HG03025 (cell line): Measurements from ENCODE around the gene ASPRV1.
"Not testable (repeated sequence)": the region's sequence is repeated elsewhere in the genome, so short reads cannot be mapped to it uniquely, and the experiment has no call there.

Source experiments
- ATAC-seq: cut with Tn5 transposase; IDR thresholded peaks from one replicate; pipeline ENCODE4 v1.9.1; 2021; ENCODE audit warnings: mild to moderate bottlenecking, moderate library complexity; ENCODE audit not compliant: unreplicated experiment, low FRiP score

The ASPRV1 gene

DNA sequence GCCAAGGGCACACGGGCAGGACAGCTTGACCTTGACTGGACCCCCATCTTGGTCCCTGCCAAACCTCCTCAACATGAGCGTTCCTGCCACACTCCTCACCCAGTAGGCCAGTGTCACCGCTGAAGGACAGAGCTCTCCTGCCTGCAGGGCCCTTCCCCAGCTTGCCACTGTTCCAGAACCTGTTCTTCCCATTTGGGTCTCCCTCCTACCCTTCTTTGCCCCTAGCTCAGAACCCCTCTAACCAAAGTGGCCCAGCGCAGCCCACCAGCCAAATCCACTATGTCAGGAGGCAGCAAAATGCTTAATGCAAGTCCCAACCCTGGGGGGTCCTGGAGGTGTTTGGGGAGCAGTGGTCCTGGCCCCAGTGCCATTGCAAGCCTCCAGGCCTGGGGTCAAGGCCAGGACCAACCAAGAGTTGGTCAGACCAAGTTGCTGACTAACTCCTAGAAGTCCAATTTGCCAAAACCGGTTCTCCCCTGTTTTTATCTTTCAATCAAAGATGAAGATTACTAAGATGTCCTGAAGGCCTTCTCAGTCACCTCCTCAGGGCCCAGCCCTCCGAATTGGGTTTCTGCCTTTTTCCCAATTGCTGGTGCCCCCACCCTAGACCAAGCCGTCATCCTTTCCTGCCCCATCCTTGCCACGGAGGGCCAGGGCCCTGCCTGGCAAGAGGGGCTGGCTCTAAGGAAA lies 4.5 kb upstream of the ASPRV1 start:
- ATAC-seq, result no peak

DNA sequence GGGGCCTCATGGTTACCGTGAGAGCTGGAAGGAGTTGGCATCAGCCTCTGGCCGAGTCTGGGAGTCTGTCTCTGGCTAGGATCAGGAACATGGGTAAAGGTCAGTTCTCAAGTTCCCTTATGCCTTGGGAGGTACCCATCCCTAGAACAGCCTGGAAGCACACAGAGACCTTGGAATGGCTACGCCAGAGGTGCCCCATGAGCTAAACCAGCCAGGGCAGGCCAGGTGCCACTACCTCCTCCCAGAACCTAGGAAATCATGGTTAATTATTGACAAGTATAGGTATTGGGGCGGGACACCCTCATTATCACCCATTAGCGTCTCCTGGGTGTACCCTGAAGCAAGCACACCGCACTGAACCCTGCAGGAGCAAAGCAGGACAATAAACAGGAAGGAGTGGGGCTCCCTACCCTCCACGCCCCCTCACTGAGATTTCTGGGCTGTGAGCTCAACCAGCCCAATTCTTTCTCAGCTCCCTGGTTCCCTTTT lies 3.0 kb upstream of the ASPRV1 start:
- no peak for ATAC-seq

DNA sequence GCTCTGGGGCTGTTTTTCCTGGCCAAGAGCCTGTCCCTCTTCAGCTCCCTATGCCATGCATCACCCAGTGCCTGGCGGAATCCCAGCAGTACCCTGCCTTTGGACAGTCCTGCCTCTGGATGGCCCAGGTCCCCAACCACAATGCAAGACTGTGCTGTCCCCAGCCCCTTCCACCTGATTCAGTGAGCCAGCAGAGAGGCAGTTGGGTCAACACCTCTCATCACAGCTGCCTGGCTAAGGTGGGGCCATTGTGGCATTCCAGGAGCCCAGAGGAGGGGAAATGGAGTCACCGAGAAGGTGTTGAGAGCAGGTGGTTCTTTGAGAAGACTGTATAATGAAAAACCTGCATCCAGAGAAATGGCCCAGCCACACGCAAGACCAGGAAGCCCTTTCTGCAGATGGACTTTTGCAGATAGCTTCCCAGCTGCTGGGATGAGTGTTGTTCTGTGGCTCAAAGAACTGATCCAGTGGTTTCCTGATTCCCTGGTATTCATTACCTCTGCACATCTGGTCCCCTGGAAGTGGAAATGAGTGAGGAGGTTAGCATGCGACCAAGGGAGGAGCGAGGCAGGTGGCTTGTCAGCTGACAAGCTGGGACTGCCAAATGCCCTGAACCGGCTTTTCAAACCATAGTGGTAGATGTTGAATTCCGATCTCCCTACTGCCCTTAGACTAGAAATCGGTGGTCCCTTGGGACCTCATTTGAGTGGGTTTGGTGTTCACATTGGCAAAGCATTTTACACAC lies 1.7 kb upstream of the ASPRV1 start:
- no peak for ATAC-seq

DNA sequence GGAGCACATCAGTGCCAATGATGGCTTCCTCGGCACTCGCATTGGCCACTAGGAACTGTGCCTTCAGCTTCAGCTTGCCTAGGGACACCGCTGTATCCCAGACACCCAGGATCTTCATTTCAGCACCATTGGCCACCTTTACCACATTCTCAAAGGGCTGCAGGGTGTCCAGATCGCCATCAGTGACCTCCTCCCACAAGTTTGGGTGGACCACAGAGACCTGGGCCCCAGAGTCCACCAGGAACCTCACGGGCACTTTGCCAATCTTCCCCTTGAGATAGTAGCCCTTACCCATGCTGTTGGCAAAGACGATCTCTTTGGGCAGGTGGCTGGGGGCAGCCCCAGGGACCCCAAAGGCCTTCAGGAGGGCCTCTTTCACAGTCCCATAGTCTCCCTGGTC lies 610 bp downstream of the ASPRV1 start:
- no peak for ATAC-seq

DNA sequence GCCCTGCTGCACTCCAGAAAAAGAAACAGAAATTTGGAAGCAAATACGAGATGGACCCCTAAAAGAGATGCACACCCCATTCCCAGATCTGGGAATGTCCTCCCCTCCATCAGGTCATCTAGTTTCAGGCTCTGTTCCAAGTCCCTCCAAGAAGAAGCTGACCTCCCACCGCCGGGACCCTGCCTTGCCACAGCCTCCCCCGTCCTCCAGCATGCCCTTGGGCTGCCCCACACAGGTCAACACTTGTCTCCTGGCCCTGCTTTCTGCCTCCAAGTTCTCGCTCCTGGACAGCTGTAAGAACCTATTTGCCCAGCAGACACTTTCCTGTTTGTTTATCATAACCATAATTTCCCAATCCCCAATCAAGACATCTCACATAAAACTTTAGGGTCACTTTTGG lies 2.0 kb downstream of the ASPRV1 start:
- no peak for ATAC-seq

DNA sequence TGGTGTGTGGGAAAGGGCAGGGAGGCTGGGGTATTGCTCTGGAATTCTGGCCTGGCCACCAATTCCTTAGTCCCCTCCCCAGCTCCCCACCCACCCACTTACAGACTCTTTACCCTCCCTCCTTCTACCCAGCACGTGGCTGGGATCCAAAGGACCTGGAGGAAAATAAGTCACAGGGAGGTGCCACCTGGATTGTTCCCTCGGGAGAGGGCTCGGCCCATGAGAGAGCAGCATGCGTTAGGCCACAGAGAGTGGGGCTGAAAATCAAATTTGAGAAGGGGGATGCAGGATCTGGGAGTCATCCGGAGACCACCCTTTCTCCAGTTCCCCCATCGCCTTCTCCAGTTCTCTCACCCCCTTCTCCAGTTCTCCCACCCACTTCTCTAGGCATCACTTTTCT lies 3.0 kb downstream of the ASPRV1 start:
- ATAC-seq, result no peak

DNA sequence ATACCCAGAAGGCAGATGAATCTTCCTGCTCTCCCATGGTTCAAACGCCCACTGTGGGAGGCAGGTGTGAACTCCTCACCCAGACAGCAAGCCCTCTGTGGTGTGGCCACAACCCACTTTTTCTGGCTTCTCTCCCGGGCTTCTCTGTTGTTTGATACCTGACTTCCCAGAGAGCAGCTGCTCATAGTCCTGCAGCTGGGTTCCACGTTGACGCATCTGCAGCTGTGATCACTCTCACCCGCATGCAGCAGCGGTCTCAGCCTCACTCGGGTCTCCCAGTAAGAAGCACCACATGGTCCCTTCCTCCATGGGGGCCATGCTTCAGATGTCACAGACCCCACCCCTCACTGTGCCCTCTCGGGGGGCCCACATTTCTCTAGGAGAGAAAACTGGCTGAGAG lies 3.5 kb downstream of the ASPRV1 start:
- no peak for ATAC-seq

DNA sequence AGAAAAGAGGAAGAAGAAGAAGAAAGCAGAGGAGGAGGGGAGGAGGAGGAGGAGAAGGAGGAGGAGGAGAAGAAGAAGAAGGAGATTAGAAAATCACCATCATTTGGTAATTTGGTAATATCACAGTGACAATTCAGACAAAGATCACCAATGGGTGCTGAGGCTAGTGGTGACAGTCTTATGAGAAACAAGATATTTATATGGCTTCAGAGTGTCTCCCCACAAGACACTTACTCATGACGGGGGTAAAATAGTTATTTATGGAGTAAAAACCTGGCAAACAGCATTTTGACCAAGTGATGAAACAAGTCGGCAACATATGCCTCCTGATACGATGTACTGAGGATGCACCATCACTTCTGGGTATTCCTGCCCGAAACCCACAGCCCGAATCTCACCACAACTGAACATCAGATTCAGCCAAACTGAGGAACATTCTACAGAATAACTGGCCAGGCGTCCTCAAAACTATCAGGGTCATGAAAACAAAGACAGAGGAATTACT lies 4.9 kb downstream of the ASPRV1 start:
- ATAC-seq, result no peak

DNA sequence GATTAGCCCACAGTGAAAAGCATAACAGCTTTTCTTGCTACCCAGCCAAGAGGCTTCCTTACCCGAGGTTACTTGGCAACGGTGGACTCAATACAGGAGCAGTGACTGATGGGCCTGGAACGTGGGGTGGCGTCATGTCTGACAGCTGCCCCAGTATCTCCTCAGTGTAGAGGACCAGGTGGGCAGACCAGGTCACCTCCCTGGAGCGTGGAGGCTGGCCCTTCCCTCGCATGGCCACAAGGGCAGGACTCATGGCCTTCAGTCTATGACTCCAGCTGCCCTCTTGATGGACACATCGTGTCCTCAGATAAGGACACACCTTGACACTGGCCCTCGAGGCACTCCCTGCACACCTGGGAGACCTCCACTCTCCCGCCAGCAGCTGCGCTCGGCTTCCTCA lies 6.4 kb downstream of the ASPRV1 start:
- no peak for ATAC-seq

DNA sequence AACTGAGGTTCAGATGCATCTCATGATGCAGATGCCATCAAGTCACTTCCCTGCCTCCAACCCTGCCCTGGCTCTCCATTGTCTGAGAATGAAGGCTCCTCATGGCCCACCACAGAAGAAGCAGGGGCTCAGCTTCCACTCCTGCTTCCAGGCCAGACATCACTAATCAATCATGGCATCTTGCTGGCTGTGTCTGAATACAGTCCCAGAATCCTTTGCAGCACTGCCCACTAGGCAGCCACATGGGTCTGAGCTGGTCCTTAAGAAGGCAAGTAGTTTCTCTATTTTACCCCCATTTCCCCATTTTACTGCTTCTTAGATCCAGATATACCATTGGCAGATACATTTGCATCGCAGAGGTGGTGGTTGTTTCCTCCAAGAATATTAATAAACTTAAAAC lies 7.3 kb downstream of the ASPRV1 start:
- ATAC-seq, result no peak

DNA sequence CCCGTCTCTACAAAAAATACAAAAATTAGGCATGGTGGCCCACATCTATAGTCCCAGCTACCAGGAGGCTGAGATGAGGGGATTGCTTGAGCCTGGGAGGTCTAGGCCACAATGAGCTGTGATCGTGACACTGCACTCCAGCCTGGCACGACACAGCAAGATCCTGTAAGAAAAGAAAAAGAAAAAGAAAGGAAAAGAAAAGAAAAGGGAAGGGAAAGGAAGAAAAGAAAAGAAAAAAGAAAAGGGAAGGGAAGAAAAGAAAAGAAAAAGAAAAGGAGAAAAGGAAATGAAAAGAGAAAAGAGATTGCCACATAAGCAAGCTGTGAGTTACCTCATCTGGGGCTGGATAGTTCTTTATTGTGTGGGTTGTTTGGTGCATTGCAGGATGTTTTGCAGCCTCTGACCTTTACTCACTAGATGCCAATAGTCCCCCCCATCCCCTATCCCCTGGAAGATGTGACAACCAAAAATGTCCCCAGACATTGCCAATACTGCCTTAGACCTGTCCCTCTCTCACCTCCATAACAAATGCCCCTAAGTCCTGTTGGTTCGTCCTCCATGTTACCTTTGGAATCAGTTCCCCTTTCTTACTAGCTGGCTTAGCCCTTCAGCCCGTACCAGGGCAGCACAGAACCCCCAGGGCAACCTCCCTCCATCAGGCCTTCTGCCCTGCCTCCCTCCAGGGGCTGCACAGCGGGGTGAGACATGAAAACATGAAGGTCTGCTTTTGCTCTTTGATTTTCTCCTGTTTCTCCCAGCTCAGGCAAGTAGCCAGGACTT lies 8.9 kb downstream of the ASPRV1 start:
- no peak for ATAC-seq

DNA sequence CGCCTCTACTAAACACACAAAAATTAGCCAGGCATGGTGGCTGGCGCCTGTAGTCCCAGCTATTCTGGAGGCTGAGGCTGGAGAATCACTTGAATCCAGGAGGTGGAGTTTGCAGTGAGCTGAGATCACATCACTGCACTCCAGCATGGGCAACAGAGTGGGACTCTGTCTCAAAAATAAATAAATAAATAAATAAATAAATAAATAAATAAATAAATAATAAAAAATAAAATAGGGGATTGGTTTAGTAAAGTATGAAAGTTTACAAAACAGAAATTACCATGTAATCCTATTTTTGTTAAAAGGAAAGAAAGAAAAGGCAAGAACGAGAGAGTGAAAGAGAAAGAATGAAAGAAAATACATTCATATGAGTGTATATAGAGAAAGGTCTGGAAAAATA lies 10.8 kb downstream of the ASPRV1 start:
- not testable (repeated sequence) for ATAC-seq

DNA sequence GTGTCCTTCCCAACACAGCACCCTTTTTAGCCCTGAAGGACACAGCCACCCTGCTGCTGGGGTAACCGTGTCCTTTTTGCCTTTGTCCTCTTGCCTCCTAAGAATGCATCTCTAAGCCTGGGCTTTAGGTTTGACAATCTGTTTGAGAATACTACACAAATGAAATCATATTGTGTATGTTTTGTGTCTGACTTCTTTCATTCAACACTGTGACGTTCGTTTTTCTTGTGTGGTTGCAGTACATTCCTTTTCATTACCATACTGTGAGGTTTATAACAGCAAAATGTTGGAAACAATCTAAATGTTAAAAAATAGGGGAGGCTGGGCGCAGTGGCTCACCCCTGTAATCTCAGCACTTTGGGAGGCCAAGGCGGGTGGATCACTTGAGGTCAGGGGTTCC lies 11.2 kb downstream of the ASPRV1 start:
- ATAC-seq, result no peak

DNA sequence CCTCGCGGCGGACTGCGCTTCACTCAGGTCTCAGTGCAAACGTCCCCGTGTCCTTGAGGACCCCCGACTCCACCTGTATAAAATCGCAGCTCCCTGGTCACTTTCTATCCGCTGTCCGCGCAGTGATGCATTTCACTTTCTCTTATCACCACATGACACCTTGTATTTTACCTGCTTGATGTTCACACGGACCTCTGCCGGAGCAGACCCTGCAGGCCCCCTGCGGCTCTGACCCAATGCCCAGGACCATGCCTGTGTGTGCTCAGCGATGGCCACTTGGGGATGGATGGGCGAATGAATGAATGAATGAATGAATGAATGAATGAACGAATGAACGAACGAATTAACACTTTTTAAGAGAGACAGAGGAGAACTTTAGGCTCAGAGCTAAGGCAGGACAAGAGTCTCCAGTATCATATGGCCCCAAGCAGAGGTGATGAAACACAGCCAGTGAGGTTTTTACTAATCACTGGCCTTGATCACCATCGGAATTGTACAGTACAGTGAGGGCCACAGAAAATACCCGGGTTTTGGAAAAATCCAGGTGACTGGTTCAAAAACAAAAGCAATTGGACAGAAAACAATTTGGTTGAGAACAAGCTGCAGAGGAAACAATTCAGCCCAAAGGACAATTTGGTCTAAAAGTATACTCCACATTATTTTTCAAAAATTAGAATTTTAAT lies 12.3 kb downstream of the ASPRV1 start:
- ATAC-seq, result no peak

DNA sequence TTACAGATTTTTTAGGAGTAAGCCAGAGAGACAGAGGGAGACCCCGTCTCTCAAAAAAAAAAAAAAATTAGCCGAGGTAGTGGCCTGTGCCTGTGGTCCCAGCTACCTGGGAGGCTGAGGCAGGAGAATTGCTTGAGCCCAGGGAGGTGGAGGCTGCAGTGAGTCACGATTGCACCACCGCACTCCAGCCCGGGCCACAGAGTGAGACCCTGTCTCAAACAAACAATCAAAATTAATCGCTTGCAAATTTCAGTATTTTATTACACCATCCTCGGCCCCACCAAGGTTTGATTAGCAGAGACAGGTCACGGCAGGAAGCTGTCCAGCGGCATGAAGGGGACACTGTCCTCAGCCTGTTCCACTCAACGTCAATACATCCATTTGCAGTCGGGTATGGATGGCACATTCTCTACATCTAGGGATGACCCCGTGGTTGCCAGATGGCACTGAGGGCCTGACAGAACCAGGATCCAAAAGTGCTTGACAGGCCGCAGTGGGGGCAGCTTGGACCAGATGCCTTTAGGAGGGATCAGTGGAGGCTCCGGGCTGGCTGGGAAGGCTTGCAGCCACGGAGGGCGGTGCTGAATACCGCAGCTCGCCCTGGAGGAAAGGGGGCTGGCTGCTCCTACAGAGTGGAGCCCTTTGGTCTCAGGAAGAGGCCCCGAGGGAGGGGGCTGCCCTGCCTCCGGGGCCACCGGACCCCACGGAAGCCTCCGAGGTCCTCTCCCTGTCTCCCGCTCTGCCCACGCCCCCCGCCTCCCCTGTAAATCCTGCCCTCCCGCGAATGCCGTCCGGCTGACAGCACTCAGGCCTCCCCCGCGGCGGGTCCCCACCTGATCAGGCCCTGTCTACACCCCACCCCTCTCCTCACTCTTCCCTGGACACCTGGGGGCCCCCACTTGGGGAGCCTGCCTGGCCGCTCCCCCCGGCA lies 13.1 kb downstream of the ASPRV1 start:
- ATAC-seq, result no peak

DNA sequence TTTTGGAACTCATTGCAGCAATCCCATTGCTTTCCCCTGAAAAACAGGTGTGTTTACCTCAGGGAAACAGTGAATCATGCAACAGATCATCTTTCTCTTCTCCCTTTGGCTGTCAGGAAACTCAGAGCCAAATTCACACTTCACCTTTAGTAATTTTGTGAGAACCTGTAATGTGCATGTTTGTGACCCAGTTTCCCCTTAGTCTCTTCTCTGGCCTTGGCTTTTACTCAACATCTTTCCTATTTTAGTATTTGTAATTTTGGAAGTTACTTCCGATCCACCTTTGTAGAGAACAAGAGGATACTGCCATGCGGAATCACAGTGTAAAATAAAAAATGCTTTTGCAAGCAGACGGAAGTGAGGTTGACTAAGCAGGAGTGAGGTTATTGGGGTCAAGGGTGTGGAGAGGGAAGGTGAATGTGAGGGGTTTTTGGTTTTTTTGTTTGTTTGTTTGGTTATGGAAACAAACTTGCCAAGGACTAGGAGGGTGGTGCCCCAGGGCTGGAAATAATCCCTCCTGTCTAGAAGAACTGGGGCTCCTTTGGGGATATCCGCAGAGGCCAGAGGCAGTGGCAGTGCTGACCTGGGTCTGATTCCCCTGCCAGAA lies 14.0 kb downstream of the ASPRV1 start:
- ATAC-seq, result no peak

DNA sequence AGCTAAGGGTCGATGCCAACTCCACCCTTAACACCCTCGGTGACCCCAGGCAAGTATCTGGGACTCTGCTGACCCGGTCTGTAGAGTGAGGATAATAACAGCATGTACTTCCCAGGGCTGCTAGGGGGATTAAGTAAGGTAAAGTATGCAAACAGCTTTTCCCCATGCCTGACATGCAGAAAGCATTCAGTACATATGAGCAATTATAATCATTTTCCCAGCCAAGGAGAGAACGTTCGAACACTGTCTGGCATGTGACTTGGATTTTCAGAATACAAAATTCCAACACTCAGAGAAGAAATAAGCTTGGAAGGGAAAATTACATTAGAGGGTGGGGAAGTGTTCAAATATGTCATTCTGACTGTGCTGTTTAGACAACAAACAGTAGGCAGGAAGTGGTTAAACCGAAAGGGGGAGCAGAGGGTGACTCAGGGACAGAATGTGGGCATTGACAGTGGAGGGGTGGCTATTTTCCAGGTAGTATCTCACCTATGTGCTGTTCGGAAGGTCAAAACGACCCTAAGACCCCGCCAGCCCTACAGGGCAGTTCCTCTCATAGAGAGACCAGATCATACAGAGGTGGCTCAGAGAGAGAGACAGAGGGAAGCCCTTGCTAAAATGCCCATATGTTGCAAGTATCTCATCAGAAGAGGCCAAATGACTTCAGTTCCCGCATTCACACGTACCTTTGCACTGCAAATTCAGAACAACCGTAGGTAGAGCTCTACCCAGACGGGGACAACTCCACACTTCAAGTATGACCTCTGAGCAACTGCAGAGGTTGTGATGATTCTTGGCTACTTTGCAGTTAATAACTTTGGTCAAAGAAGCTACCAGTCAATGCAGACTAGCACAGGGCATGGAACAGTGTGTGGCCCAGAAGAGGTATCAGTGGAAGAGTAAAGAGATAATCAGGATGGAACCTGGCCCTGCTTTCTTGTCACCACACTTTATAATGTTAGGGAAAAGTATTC lies 14.8 kb downstream of the ASPRV1 start:
- no peak for ATAC-seq

DNA sequence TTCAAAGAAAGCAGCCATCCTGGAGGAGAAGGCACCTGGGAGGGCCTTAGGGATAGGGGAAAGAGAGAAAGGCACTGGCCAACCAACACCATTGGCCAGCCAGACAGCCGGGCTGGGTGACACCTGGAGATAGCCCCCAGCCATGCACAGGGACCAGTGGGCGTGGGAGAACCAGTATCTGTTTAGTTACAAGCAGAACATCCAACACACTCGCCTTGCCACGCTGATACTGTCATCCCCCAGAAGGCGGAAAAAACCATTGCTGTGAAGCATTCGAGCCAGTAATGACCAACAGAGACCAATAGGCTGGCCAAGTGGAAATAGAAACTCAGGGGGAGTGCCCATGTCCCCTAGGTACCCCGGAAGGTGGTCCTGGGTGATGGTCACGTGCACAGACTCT lies 15.5 kb downstream of the ASPRV1 start:
- ATAC-seq, result no peak
